Measurements from ENCODE around the gene TJP2. TPM values are rescaled to one million over a fixed set of nuclear protein-coding genes. Genes with fewer than 3 reads are reported as not detected.
"Not testable (repeated sequence)": the region's sequence is repeated elsewhere in the genome, so short reads cannot be mapped to it uniquely, and the experiment has no call there.

Gene TJP2
- total RNA-seq, 1 donor from 2014 or later = 105 TPM

DNA sequence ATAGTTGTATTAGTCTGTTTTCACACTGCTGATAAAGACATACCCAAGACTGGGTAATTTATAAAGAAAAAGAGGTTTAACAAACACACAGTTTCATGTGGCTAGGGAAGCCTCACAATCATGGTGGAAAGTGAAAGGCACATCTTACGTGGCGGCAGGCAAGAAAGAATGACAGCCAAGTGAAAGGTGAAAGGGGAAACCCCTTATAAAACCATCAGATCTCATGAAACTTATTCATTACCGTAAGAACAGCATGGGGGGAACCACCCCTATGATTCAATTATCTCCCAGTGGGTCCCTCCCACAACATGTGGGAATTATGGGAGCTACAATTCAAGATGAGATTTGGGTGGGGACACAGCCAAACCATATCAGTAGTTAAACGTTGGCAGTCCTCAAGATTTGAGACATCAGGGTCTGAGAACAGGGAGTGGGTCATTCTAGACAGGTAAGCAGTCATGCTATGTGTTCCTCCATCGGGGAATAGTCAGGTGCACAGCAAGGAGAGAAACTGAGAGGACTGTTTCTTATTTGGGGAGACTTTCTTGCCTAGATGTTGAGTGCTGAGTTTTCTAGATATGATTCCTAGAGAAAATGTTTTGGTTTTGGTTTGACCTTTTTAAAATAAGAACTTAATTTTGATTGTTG, 105.1 kb downstream of the TJP2 start:
- no peak for DNase-seq (ENCODE audit: low spot score)

DNA sequence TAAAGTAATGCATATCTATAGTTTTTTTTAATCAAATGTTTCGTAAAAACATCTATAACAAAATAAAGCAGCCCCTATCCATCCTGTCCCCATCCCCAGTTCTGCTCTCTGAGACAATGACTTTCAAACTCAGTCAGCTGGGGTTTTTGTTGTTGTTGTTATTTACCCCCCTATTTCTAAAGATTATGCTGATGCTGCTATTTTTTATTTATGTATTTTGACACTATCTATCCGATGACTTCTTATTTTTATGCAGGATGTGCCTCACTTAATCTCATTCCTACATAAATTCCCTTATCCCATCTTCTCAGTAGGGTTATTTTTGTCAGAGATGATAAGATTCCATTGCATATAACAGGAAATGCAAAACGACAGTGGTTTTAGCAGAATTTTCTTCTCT, 105.7 kb downstream of the TJP2 start:
- no peak for DNase-seq (ENCODE audit: low spot score)

DNA sequence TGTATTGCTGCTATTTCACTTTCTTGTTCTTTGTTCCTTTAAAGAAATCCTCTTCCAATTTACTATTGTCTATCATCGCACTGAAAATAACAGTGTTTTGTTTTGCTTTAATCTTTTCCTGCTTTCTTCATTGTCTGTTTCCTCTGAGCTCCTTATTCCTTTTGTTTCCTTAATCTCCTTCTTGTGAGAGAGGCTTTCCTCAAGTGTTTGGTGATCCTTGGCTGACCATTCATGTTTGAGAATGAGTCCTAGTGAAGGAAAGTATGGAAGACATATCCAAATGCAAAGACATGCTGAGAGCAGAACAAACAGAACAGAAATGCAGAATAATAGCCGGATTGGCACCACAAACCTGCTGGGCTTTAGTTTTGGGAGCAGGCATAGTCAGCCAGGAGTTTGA, 108.9 kb downstream of the TJP2 start:
- DNase-seq (ENCODE audit: low spot score) = no peak

DNA sequence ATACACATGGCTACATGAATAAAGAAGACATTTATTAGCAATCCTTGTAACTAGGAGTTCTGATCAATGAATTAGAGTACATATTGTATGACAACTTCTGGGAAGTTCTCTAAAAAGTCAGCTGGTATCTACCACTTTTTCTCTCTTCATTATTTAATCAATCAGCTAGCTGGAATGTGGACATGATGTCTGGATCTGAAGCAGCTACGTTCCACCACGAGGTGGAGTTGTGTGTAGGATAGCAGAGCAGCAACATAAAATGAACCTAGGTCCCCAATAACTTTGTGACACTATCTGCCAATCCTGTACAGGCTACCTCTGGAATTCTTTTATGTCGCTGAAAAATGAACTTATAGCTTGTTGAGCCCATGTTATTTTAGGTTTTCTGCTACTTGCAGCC, 118.0 kb downstream of the TJP2 start:
- no peak for DNase-seq (ENCODE audit: low spot score)

DNA sequence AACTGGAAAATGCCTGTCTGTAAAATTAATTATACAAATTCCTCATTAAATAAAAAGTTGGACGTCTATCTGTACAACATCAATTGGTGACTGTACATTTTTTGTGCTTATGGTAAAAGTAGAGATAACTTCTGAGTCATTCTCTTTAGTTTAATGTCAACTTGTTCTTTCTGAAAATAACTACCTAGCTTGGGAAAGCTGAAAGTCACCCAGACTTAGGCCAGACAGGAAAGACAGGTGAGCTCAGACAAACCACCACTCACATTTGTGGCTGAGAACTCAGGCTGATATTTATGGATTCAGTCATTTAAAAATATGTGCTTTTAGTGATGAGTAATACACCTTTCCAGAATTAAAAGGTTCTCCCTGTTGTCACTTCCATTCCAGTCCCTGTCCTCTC, 119.1 kb downstream of the TJP2 start:
- DNase-seq (ENCODE audit: low spot score) = no peak

DNA sequence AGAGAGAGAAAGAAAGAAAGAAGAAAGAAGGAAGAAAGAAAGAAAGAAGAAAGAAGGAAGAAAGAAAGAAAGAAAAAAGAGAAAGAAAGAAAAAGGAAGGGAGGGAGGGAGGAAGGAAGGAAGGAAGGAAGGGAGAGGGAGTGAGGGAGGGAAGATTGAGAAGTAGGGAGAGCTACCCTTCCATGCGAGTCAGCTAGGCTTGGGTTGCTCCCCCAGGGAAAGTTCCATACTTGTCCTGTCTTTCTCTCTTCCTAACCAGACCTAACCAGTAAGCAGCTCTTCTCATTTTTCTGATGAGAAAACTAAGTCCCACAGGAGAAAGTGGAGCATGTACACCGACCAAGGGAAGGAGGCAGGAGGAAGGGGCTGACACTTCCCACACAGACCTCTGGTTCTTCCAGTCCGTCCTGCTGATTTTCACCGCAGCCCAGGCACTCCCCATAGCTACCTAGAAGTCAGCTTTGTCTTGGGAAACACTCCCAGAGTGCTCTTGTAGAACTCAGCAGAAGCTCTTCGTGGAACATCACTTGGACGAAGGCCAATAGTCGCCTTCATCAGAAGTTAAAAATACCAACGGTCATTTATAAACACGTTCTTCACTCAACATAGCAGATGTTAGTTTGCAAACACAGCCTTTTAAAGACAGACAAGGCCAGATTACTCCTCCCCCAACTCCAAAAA, 121.9 kb downstream of the TJP2 start:
- DNase-seq (ENCODE audit: low spot score) = no peak

DNA sequence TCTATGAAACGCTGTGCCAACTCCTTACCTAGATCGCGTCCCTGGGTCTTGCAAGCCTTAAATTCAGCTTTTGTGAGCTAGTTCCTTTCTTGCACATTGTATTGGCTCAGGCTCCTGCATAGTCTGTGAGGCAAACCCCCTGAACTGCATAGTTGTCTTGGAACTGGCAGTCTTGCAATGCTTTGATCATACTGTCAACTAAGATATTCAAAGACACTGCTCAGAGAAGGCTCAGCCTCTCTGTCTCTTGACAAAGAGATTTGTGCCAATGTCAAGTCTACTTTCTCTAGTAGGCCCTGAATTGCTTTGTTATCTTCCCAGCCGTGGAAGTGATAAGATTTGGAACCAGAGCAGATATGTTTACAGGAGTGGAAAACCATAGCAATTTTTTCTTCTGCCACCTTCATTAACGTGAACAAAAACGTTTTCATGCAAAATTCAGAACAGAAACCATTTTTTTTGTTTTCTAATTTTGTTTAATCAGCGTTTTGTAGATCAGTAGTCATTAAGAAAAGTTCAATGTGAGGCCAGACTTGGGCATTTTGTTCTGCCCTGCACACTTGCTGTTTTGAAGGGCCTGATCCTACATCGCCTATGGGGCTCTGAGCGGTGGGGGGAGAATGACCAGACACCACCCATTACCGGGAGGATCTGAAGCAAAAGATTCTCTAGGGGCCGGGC, 123.4 kb downstream of the TJP2 start:
- DNase-seq (ENCODE audit: low spot score) = no peak

DNA sequence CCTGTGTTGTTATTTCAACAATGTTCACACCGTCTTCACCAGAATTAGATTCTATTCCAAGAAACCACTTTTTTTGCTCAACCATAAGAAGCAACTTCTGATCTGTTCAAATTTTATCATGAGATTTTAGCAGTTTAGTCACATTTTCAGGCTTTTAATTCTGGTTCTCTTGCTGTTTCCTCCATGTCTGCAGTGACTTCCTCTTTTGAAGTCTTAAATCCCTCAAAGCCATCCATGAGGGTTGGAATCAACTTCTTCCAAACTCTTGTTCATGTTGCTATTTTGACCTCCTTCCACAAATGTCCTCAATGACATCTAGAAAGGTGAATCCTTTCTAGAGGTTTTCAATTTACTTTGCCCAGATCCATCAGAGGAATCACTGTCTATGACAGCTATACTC, 125.2 kb downstream of the TJP2 start:
- DNase-seq (ENCODE audit: low spot score) = no peak

DNA sequence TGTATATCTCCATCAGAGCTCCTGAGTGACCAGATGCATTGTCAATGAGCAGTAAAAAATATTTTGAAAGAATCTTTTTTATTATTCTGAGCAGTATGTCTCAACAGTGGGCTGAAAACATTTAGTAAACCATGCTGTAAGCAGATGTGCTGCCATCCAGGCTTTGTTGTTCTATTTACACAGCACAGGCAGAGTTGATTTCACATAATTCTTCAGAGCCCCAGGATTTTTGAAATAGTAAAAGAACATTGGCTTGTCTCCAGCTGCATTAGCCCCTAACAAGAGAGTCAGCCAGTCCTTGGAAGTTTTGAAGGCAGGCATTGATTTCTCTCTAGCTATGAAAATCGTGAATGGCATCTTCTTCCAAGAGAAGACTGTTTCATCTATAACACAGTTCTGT, 125.7 kb downstream of the TJP2 start:
- no peak for DNase-seq (ENCODE audit: low spot score)

DNA sequence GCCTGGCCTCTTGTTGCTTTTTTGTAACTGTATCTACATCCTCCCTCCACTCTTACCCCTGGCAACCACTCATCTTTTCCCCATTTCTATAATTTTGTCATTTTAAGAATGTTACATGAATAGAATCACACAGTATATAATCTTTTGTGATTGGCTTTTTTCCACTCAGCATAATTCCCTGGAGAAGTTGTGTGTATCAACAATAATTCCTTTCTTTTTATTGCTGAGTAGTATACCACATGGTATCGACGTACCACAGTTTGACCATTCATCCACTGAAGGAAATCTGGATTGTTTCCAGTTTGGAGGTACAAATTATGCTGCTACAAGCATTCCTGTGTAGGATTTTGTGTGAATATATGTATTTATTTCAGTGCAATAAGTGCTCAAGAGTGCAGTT, 129.3 kb downstream of the TJP2 start:
- no peak for DNase-seq (ENCODE audit: low spot score)

DNA sequence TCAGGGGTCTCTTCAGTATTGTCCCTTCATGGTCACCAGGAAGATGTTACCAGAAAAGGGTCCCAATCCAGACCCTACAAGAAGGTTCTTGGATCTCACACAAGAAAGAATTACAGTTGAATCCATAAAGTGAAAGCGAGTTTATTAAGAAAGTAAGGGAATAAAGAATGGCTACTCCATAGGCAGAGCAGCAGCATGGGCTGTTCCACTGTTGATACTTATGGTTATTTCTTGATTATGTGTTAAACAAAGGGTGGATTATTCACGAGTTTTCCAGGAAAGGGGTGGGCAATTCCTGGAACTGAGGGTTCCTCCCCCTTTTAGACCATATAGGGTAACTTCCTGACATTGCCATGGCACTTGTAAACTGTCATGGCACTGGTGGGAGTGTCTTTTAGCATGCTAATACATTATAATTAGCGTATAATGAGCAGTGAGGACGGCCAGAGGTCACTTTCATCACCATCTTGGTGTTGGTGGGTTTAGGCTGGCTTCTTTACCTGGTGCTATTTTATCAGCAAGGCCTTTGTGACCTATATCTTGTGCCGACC, 132.9 kb downstream of the TJP2 start:
- not testable (repeated sequence) for DNase-seq (ENCODE audit: low spot score)

DNA sequence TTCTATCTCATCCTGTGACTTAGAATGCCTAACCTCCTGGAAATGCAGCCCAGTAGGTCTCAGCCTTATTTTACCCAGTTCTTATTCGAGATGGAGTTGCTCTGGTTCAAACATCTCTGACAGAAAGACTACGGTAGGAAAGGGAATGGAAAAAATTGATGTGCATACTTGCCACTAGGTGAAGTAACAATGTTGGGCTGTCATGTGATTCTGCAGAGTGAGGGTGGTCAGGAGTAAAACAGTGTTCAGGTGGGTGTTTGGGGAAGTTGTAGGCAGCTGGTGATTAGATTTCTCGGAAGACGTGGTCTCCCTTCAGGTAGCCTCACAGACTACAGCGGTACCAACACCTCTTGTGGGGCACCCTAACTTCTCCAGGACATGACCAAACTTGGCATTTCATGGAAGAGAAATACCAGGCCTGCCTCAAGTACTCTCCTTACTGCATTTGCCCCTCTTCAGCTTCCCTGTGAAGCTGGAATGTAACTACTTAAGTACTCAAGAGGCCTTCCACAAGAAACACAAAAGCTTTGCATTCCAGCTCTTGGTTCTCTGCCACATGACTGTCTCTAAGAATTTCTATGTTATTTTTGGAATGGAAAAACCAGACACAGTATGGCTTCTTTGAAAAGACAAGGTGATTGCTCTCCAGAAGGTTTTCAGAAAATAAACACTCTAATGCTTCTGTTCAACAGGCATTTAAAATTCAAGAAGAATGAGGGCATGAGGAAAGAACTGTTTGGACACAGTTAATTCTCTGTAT, 133.5 kb downstream of the TJP2 start:
- DNase-seq (ENCODE audit: low spot score) = no peak

DNA sequence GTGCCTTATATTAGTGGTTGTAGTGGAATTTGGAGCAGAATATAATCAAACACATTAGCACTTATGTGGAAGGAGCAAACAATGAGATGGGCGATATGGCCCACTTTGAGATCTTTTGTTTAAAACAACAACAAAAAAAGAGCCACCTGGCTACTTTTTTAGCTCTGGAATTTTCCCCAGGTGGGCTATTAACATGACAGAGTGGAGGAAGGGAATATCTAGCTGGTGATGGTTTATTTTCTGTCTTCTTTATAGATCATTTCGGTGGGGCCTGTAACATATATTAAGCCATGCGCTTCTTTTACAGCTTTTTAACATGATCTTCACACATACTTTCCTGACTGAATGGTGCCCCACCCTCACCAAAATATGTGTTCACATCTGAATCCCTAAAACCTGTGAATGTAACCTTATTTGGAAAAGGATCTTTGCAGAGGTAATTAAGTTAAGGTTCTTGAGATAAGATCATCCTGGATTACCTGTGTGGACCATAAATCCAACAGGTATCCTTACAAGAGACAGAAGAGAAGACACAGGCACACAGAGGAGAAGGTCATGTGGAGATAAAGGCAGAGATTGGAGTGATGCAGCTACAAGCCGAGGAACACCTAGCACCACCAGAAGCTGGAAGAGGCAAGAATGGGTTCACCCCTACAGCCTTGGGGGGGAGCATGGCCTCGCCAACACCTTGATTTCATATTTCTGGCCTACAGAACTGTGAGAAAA, 134.3 kb downstream of the TJP2 start:
- DNase-seq (ENCODE audit: low spot score) = no peak

DNA sequence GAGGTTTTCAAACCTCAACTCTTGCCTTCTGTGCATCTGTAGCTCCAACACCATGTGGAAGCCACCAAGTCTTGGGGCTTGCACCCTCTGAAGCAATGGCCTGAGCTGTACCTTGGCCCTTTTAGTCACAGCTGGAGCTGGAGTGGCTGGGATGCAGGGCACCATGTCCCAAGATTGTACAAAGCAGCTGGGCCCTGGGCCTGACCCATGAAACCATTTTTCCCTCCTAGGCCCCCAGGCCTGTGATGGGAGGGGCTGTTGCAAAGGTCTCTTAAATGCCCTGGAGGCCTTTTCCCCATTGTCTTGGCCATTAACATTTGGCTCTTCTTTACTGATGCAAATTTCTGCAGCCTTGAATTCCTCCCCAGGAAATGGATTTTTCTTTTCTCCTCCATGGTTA, 139.1 kb downstream of the TJP2 start:
- DNase-seq (ENCODE audit: low spot score) = no peak

DNA sequence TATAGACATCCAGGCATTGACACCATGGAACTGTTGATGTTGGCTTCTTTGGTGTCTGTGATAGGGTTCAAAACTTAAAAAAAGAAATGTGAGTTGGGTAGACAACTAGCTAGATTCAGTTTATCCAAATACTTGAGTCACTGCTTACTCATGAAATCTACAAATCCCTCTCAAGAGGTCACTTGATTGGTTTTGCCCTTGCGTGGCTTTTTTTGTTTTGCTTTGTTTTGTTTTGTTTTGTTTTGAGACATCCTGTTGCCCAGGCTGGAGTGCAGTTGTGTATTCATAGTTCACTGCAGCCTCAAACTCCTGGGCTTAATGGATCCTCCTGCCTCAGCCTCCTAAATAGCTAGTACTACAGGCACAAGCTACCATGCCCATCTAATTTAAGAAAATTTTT, 140.5 kb downstream of the TJP2 start:
- no peak for DNase-seq (ENCODE audit: low spot score)

DNA sequence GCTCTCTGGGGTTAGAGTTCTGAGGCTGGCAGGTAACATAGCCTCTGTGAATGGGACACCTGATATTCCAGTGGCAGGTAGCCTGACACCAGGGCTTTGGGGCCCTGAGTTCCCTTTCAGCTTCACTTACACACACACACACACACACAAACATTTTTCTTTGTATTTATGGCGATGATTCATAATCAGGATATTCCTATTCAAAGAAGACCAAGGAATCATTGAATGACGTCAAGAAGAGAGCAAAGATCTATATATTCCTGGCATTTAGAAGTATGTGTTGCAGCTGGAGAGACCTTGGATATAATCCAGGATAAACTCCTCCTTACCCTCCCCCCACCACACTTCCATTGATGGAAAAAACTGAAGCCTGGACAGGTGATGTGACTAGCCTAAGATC, 143.0 kb downstream of the TJP2 start:
- no peak for DNase-seq (ENCODE audit: low spot score)

DNA sequence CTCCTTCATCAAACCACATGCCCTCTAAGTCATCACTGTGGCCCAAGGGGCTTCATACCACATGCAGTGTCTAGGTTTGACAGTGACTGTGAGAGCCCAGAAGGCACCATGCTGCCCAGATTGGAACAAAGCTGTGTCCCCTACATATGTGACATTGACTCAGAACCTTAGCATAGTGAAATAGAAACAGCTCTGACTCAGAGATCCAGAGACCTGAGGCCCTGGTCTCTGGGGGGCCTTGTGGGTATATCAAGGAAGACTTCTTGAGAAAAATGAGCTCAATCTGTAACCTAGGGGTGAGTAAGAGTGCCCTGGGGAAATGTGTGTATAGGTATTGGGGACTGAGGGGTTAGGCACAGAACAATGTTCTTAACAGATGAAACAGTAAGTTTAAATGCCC, 143.8 kb downstream of the TJP2 start:
- DNase-seq (ENCODE audit: low spot score) = no peak

DNA sequence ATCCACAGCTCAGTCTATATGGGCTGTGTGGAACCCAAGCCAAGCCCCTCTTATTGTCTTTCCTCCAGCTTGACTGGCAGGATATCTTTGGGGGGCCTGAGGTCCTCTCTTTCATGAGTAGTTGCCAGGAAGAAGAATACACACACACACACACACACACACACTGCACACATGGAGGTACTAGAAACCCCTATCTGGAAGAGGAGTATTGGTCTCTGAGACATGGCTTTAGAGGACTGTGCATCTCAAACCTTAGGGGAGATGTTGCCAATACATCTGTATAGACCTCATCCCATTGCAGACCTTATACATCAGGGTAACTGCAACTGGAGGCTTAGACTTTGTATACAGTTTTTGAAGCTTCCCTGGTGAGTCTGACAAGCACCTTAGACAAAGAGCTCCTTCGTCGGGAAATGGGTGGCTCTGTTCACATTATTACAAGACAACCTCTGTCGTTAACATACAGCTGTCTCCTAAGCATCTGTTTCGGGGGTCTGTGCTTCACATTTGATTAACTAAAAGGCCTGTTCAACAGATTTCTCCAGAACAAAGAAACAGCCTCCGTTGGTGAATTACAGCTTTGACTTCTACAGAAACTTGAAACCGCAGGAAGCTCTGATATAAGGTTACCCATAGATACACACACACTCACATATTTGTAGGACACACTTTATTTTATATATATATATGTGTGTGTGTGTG, 145.4 kb downstream of the TJP2 start:
- DNase-seq (ENCODE audit: low spot score) = no peak

DNA sequence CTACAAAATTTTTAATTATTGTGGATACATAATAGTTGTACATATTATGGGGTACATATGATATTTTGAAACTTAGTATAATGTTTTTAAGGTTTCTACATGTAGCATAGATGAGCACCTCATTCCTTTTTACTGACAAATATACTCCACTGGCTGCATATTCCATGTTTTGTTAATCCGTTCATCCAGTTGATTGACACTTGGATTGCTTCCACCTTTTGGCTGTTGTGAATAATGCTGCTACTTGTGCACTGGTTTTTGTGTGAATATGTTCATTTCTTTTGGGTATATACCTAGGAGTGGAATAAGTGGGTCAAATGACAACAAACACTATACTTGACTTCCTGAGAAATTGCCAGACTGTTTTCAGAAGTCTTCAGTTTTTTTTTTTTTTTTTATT, 148.2 kb downstream of the TJP2 start:
- no peak for DNase-seq (ENCODE audit: low spot score)

DNA sequence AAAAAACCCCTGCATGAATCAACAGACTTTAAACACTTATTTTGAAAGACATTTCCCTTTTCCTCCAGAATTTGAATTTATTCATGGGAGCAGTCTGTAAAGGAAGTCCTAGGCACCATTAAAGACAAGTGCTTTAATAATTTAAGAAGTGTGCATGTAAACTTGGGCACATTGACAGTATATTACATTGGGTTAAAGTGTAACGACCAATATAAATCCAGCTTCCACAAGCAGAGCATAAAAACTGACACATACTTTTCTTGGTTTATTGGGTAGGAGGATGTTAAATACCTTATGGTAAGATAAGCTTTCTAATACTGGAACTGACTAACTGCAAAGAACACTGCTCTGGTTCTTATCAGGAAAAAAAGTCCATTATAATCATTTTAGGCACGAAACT, 149.8 kb downstream of the TJP2 start:
- no peak for DNase-seq (ENCODE audit: low spot score)
